Transverse colon (tissue), 4 donors: ENCODE results near the gene CYP46A1.

ENCODE experiments used
- EP300 ChIP-seq: sonication (generic); formaldehyde crosslinking; IDR thresholded peaks from one replicate; pipeline ENCODE4 v1.6.1; 2017; ENCODE audit warnings: antibody characterized with exemption, low read depth
- POLR2A ChIP-seq: fragments of 450-650 bp; IDR thresholded peaks from one replicate; pipeline ENCODE4 v1.6.1; 2016; ENCODE audit warnings: antibody characterized with exemption, mild to moderate bottlenecking, moderate library complexity
- POLR2AphosphoS5 ChIP-seq, 3 donors: sonication (generic); formaldehyde crosslinking; IDR thresholded peaks; one replicate each; pipeline ENCODE4 v1.6.1; 2016; ENCODE audit warnings: antibody characterized with exemption in 3 of 3
- TF ChIP-seq, protein P1 (sequence below), 5 experiments: fragments of 200-600 bp in 3 of 5; fragments of 450-650 bp in 2 of 5; sonication (generic) in 3 of 5; IDR thresholded peaks; 1 replicate in 2 of 5; 2 replicates in 3 of 5; pipeline ENCODE4 v1.5.1; 2016 to 2017; ENCODE audit warnings: antibody characterized with exemption in 5 of 5, inconsistent platforms in 3 of 5, mild to moderate bottlenecking in 2 of 5, moderate library complexity in 1 of 5

DNA sequence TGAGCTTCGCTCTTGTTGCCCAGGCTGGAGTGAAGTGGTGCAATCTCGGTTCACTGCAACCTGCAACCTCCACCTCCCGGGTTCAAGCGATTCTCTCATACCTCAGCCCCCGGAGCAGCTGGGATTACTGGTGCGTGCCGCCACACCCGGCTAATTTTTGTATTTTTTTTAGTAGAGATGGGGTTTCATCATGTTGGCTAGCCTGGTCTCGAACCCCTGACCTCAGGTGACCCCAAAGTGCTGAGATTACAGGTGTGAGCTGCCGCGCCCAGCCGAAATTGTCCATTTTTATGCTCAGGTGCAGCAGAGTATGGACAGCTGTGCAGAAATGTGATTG is 19.2 kb upstream of the CYP46A1 start:
- TF ChIP-seq, protein P1, sequence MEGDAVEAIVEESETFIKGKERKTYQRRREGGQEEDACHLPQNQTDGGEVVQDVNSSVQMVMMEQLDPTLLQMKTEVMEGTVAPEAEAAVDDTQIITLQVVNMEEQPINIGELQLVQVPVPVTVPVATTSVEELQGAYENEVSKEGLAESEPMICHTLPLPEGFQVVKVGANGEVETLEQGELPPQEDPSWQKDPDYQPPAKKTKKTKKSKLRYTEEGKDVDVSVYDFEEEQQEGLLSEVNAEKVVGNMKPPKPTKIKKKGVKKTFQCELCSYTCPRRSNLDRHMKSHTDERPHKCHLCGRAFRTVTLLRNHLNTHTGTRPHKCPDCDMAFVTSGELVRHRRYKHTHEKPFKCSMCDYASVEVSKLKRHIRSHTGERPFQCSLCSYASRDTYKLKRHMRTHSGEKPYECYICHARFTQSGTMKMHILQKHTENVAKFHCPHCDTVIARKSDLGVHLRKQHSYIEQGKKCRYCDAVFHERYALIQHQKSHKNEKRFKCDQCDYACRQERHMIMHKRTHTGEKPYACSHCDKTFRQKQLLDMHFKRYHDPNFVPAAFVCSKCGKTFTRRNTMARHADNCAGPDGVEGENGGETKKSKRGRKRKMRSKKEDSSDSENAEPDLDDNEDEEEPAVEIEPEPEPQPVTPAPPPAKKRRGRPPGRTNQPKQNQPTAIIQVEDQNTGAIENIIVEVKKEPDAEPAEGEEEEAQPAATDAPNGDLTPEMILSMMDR (IDR thresholded peaks at IDR 0.05), result no peak
- no peak for TF ChIP-seq POLR2AphosphoS5 (IDR thresholded peaks at IDR 0.05)
- no peak for TF ChIP-seq POLR2A
- no peak for TF ChIP-seq EP300
